GM12891 (cell line): ENCODE data around the gene COMMD1.

Source experiments
- PAX5 ChIP-seq: IDR thresholded peaks from 2 replicates; pipeline ENCODE4 v1.6.1; 2011; ENCODE audit warnings: low read length, moderate library complexity, mild to moderate bottlenecking; ENCODE audit not compliant: insufficient read depth, severe bottlenecking
- POLR2A ChIP-seq: IDR thresholded peaks from 2 replicates; pipeline ENCODE4 v1.6.1; 2011; ENCODE audit warnings: low read depth, low read length, control low read depth
- POLR2AphosphoS5 ChIP-seq: IDR thresholded peaks from 2 replicates; pipeline ENCODE4 v1.6.1; 2011; ENCODE audit warnings: low read depth, low read length, control low read depth

DNA sequence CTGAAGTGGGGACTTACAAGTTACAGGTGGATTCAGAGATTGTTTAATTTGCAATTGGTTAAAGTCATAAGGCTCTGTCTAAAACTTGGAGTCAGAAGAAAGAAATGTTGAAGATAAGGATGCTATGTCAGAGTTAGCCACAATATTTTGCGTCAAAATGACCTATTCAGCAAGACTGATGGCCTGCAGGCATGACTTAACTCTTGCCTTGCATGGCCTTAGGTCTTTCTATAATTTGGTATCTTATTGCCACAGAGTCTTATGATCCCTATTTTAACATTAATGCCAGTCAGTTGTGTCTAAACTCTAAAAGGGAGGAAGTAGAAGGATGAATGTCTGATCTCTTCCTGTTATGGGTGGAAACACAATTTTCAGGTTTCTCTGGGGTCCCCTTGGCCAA is 5.2 kb upstream of the COMMD1 start:
- TF ChIP-seq POLR2A: no peak
- TF ChIP-seq POLR2AphosphoS5: no peak
- TF ChIP-seq PAX5: no peak
